Measurements from ENCODE around the gene ACAP2.

Gene ACAP2

DNA sequence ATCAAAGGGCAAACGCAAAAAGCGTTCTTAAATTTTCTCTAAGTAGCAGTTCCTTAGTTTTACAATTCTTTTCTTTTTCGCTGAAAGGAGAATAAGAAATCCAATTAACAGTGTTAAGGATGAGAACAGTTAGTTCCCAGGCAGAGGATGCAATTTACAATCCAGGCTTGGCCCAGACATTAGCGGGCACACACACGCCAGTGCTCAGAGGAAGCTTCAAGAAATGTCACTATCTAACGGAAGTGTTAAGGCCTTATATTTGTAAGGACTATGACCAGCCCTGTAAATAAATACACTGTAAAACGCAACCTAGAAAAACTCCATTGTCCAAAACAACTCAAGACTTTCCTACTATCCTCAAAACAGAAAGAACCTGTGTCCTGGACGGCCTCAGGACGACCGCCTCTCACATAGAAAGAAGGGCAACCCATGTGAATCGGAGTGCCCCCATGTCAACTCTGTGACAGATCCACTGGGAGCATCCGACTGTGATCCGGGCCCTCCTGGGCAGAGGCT is 1.3 kb downstream of the ACAP2 start:
- no peak for FAIRE-seq
- DNase-seq (ENCODE audit: insufficient read length, low spot score): no peak
- no peak for TF ChIP-seq CTCF (IDR thresholded peaks at IDR 0.05; ENCODE audit: insufficient read depth, missing control alignments)

GRCh38 chr3:195441051-195441450 is 1.8 kb downstream of the ACAP2 start:
- FAIRE-seq (no peak), DNase-seq (ENCODE audit: insufficient read length, low spot score) (no peak)
- TF ChIP-seq CTCF (IDR thresholded peaks at IDR 0.05; ENCODE audit: insufficient read depth, missing control alignments): no peak

- TF ChIP-seq CTCF (IDR thresholded peaks at IDR 0.05; ENCODE audit: insufficient read depth, missing control alignments): no peak
- no peak for DNase-seq (ENCODE audit: insufficient read length, low spot score)
- no peak for FAIRE-seq
Observed at GRCh38 chr3:195440379-195440778, 2.4 kb downstream of the ACAP2 start.

DNA sequence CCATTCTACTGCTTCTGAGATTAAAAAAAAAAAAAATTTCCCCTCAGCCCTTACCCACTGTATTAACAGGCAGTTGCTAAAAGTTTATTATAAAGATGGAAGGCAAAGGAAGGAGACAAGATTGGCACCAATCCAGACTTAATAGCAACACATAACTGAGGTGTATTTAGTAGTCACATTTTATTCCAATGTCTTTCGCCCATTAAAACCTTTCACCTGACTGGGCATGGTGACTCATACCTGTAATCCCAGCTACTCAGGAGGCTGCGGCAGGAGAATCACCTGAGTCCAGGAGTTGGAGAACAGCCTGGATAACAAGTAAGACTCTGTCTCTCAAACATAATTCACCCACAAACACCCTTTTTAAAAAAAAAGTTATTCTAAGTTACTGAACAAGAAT is 4.4 kb downstream of the ACAP2 start:
- FAIRE-seq (no peak), DNase-seq (ENCODE audit: insufficient read length, low spot score) (no peak)

DNA sequence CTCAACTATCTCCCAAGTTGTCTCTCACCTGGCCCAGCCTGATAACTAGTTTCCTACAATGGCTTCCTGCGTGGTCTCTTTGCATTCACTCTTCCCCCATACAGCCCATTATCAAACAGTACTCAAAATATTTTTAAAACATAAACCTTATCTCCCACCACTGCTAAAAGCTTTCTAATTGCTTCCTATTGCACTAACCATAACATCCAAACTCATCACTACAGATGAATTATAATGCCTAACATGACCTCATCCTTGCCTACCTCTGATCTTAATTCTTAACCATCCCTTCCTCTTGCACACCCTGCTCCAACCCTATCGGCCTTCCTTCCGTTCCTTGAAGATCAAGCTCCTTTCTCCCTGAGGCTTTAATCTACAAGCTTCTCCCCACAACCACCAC is 17.0 kb downstream of the ACAP2 start:
- no peak for FAIRE-seq
- no peak for DNase-seq (ENCODE audit: insufficient read length, low spot score)
- no peak for TF ChIP-seq CTCF (IDR thresholded peaks at IDR 0.05; ENCODE audit: insufficient read depth, missing control alignments)

More for the DNA sequence above, 4.4 kb downstream of the ACAP2 start:
- no peak for TF ChIP-seq CTCF (IDR thresholded peaks at IDR 0.05; ENCODE audit: insufficient read depth, missing control alignments)

DNA sequence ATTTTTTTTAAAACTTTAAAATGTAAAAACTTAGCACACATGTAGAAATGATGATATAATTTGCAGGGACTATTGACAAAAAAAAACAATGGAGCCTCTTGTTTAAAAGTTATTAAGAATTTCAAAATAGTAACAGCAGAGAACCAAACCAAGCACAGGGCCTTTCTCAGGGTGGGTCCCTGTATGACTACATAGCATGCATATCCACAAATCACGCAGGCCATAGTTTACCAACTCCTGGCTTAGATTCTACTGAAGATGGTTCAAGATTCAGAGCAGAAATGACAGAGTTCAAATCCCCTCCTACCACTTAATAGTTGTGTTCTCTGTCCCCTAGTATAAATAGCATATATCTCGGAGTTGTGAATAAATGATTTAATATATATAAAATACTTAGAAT is 19.0 kb downstream of the ACAP2 start:
- DNase-seq (ENCODE audit: insufficient read length, low spot score): no peak
- no peak for FAIRE-seq
- no peak for TF ChIP-seq CTCF (IDR thresholded peaks at IDR 0.05; ENCODE audit: insufficient read depth, missing control alignments)

GRCh38 chr3:195421400-195421799 is 21.4 kb downstream of the ACAP2 start:
- TF ChIP-seq CTCF (IDR thresholded peaks at IDR 0.05; ENCODE audit: insufficient read depth, missing control alignments): no peak
- FAIRE-seq: no peak
- no peak for DNase-seq (ENCODE audit: insufficient read length, low spot score)

Data from D721Med (cell line).